Measurements from ENCODE around the gene PIANP. TPM values are rescaled to one million over a fixed set of nuclear protein-coding genes. Genes with fewer than 3 reads are reported as not detected.
A peak's percentile ranks its signal among the peaks of the same experiment; 100 is the strongest.

The PIANP gene
- total RNA-seq, 1 donor from 2014 or later, result 48.8 TPM

DNA sequence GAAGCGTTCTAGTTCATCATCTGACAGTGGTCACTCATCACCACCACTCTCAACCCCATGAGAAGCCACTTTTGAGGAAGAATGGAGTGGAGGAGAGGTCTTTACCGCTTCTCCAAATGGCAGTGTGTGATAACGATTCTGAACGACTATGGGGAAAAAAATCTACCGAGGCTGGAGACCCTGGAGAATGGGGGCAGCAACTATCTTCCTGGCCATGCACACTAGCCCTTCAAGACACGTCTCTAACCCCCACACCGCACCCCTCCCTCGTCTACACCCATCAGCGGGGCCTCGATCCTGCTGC, 38.1 kb downstream of the PIANP start:
- peaks cover 13% of the 10 kb centered on the region for H3K9me3 Mint-ChIP-seq (ENCODE audit: unreplicated experiment)
- DNase-seq, result no peak
- peaks cover 10% of the 10 kb centered on the region for H3K27me3 Mint-ChIP-seq (ENCODE audit: unreplicated experiment)
- H3K27ac Mint-ChIP-seq (ENCODE audit: unreplicated experiment), result peak overlapping the region; percentile 99
- peaks cover 7% of the 10 kb centered on the region for H3K4me1 Mint-ChIP-seq (ENCODE audit: low read depth, unreplicated experiment)
- no peaks in the 10 kb centered on the region for H3K36me3 Mint-ChIP-seq (ENCODE audit: unreplicated experiment)
- peak overlapping the region; percentile 95 for H3K4me3 Mint-ChIP-seq (ENCODE audit: unreplicated experiment)
- TF ChIP-seq, protein P1, sequence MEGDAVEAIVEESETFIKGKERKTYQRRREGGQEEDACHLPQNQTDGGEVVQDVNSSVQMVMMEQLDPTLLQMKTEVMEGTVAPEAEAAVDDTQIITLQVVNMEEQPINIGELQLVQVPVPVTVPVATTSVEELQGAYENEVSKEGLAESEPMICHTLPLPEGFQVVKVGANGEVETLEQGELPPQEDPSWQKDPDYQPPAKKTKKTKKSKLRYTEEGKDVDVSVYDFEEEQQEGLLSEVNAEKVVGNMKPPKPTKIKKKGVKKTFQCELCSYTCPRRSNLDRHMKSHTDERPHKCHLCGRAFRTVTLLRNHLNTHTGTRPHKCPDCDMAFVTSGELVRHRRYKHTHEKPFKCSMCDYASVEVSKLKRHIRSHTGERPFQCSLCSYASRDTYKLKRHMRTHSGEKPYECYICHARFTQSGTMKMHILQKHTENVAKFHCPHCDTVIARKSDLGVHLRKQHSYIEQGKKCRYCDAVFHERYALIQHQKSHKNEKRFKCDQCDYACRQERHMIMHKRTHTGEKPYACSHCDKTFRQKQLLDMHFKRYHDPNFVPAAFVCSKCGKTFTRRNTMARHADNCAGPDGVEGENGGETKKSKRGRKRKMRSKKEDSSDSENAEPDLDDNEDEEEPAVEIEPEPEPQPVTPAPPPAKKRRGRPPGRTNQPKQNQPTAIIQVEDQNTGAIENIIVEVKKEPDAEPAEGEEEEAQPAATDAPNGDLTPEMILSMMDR (IDR thresholded peaks at IDR 0.05; ENCODE audit: partially characterized antibody, unreplicated experiment), result no peak

DNA sequence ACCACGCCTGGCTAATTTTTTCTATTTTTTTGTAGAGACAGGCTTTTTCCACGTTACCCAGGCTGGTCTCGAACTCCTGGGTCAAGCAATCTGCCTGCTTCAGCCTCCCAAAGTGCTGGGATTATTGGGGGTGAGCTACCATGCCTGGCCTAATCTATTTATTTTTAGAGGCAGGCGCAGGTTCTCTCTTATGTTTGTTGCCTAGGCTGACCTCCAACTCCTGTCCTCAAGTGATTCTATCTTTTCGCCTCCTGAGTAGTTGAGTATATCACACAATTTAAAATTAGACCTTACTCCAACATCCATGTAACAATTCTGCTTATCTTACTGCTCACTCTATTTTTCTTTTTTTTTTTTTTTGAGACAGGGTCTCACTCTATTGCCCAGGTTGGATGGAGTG, 46.6 kb downstream of the PIANP start:
- Mint-ChIP-seq H3K9me3 (ENCODE audit: unreplicated experiment) (peaks cover 4% of the 10 kb centered on the region), H3K27me3 (ENCODE audit: unreplicated experiment) (peaks cover 2% of the 10 kb centered on the region), H3K36me3 (ENCODE audit: unreplicated experiment) (peaks cover 4% of the 10 kb centered on the region), H3K4me3 (ENCODE audit: unreplicated experiment) (no peak overlapping the region), H3K4me1 (ENCODE audit: low read depth, unreplicated experiment) (no peaks in the 10 kb centered on the region), H3K27ac (ENCODE audit: unreplicated experiment) (no peak overlapping the region)
- TF ChIP-seq, protein P1 (IDR thresholded peaks at IDR 0.05; ENCODE audit: partially characterized antibody, unreplicated experiment), result no peak
- DNase-seq, result no peak

DNA sequence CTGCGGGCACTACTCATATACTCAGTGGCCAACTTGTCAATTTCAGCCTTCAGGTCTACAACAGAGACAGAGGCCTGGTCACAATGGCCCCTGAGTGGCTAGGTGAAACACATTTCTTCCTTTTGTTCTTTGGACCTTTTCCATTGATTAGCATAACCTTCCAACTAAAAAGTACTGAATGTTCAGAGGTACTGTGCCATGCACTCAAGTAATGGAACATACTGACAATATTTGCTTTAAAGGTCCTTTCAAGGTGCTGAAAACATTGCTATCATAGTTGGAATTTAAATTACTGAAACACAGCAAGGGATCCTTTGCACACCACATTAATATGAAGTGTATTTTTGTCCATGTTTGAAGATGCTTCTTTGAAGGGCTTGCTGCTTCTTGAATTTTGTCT, 47.3 kb downstream of the PIANP start:
- H3K27me3 Mint-ChIP-seq (ENCODE audit: unreplicated experiment), result peaks cover 2% of the 10 kb centered on the region
- H3K9me3 Mint-ChIP-seq (ENCODE audit: unreplicated experiment), result peaks cover 4% of the 10 kb centered on the region
- H3K36me3 Mint-ChIP-seq (ENCODE audit: unreplicated experiment), result peaks cover 4% of the 10 kb centered on the region
- TF ChIP-seq, protein P1 (IDR thresholded peaks at IDR 0.05; ENCODE audit: partially characterized antibody, unreplicated experiment), result no peak
- no peak overlapping the region for H3K27ac Mint-ChIP-seq (ENCODE audit: unreplicated experiment)
- H3K4me3 Mint-ChIP-seq (ENCODE audit: unreplicated experiment), result no peak overlapping the region
- H3K4me1 Mint-ChIP-seq (ENCODE audit: low read depth, unreplicated experiment), result no peaks in the 10 kb centered on the region
- no peak for DNase-seq

- no peak overlapping the region for H3K27ac Mint-ChIP-seq (ENCODE audit: unreplicated experiment)
- no peak overlapping the region for H3K4me3 Mint-ChIP-seq (ENCODE audit: unreplicated experiment)
- peaks cover 7% of the 10 kb centered on the region for H3K9me3 Mint-ChIP-seq (ENCODE audit: unreplicated experiment)
- DNase-seq, result no peak
- no peaks in the 10 kb centered on the region for H3K4me1 Mint-ChIP-seq (ENCODE audit: low read depth, unreplicated experiment)
- TF ChIP-seq, protein P1 (IDR thresholded peaks at IDR 0.05; ENCODE audit: partially characterized antibody, unreplicated experiment), result no peak
- H3K27me3 Mint-ChIP-seq (ENCODE audit: unreplicated experiment), result peaks cover 2% of the 10 kb centered on the region
- peaks cover 10% of the 10 kb centered on the region for H3K36me3 Mint-ChIP-seq (ENCODE audit: unreplicated experiment)
Measured at GRCh38 chr12:6652391-6652790, 48.2 kb downstream of the PIANP start.

GRCh38 chr12:6650832-6651231, 49.8 kb downstream of the PIANP start:
- TF ChIP-seq, protein P1 (IDR thresholded peaks at IDR 0.05; ENCODE audit: partially characterized antibody, unreplicated experiment), result no peak
- Mint-ChIP-seq H3K27ac (ENCODE audit: unreplicated experiment) (no peak overlapping the region), H3K27me3 (ENCODE audit: unreplicated experiment) (peaks cover 6% of the 10 kb centered on the region), H3K4me3 (ENCODE audit: unreplicated experiment) (no peak overlapping the region), H3K36me3 (ENCODE audit: unreplicated experiment) (peaks cover 8% of the 10 kb centered on the region), H3K4me1 (ENCODE audit: low read depth, unreplicated experiment) (peaks cover 5% of the 10 kb centered on the region), H3K9me3 (ENCODE audit: unreplicated experiment) (peaks cover 10% of the 10 kb centered on the region)
- DNase-seq, result no peak
